Urinary bladder (tissue), 4 donors: ENCODE data around the gene SNRPA1. TPM values are rescaled to one million over a fixed set of nuclear protein-coding genes. Genes with fewer than 3 reads are reported as not detected.
A peak's percentile ranks its signal among the peaks of the same experiment; 100 is the strongest.
"Not testable (repeated sequence)": the region's sequence is repeated elsewhere in the genome, so short reads cannot be mapped to it uniquely, and the experiment has no call there.

ENCODE experiments used
- DNase-seq: peaks from one replicate; pipeline ENCODE4 v3.0.0-alpha.2; 2015; ENCODE audit errors: extremely low spot score
- H3K27ac ChIP-seq: one replicate; pipeline ENCODE4 v1.5.1; 2013; ENCODE audit warnings: low read depth, mild to moderate bottlenecking, moderate library complexity
- H3K36me3 ChIP-seq: one replicate; pipeline ENCODE4 v1.6.1; 2013; ENCODE audit warnings: mild to moderate bottlenecking, moderate library complexity; ENCODE audit not compliant: insufficient read depth
- H3K4me1 ChIP-seq: one replicate; pipeline ENCODE4 v1.6.1; 2013; ENCODE audit warnings: mild to moderate bottlenecking, moderate library complexity; ENCODE audit not compliant: insufficient read depth
- H3K4me3 ChIP-seq: one replicate; pipeline ENCODE4 v1.5.1; 2013; ENCODE audit warnings: low read depth, low read length
- WGBS: extraction: QIAGEN DNeasy Blood & Tissue Kit; methylation state at CpG from one replicate; pipeline ENCODE4 v1.1.7; 2013; 5-methylcytosine and 5-hydroxymethylcytosine counted together
- polyA plus RNA-seq: library from polyadenylated mRNA; stranded (reverse); fragments of 200-250 nt; gene quantifications from one replicate; pipeline ENCODE4 v1.2.3, GENCODE V29; 2013
- total RNA-seq: library from RNA; depleted of rRNA; stranded (reverse); fragments of >200 nt; gene quantifications from one replicate; pipeline ENCODE4 v1.2.3, GENCODE V29; 2014
- donor health status: healthy with polysubstance abuse.
- donor health status: healthy.

Gene SNRPA1
- total and polyA plus RNA-seq, 2 donors: 18.5 to 32.2 TPM

GRCh38 chr15:101295607-101296161 is 636 bp upstream of the SNRPA1 start:
- DNase-seq: peak; percentile 14
- Histone ChIP-seq H3K4me3 (peak overlapping the region; percentile 82), H3K4me1 (no peaks in the 10 kb centered on the region), H3K27ac (peak overlapping the region; percentile 85), H3K36me3 (no peaks in the 10 kb centered on the region)
- 1% methylated on average over 20 of the region's 20 CpGs for WGBS

GRCh38 chr15:101293122-101293521 is 1.9 kb downstream of the SNRPA1 start:
- WGBS: 60% methylated on average over 10 of the region's 10 CpGs
- no peaks in the 10 kb centered on the region for H3K36me3 ChIP-seq
- no peak for DNase-seq
- H3K27ac ChIP-seq: no peak overlapping the region
- H3K4me1 ChIP-seq: no peaks in the 10 kb centered on the region
- H3K4me3 ChIP-seq: no peak overlapping the region

- DNase-seq: no peak
- Histone ChIP-seq H3K4me3 (no peak overlapping the region), H3K4me1 (no peaks in the 10 kb centered on the region), H3K36me3 (peaks cover 2% of the 10 kb centered on the region), H3K27ac (no peak overlapping the region)
- 79% methylated on average over 8 of the region's 8 CpGs for WGBS
Measured at GRCh38 chr15:101288905-101289513, 6.0 kb downstream of the SNRPA1 start.

GRCh38 chr15:101287342-101287741 is 7.7 kb downstream of the SNRPA1 start:
- not testable (repeated sequence) for H3K27ac ChIP-seq, H3K4me1 ChIP-seq, H3K4me3 ChIP-seq, DNase-seq, H3K36me3 ChIP-seq
- 98% methylated on average over 6 of the region's 6 CpGs for WGBS

GRCh38 chr15:101286471-101287114 is 8.5 kb downstream of the SNRPA1 start:
- WGBS: 94% methylated on average over 9 of the region's 9 CpGs
- Histone ChIP-seq H3K4me3 (no peak overlapping the region), H3K4me1 (no peaks in the 10 kb centered on the region), H3K36me3 (peaks cover 2% of the 10 kb centered on the region), H3K27ac (no peak overlapping the region)
- DNase-seq: no peak

- H3K4me1 ChIP-seq: no peaks in the 10 kb centered on the region
- no peak for DNase-seq
- H3K27ac ChIP-seq: no peak overlapping the region
- H3K36me3 ChIP-seq: peaks cover 2% of the 10 kb centered on the region
- WGBS: 85% methylated on average over 6 of the region's 6 CpGs
- H3K4me3 ChIP-seq: no peak overlapping the region
Measured at GRCh38 chr15:101283931-101284330, 11.1 kb downstream of the SNRPA1 start.

- DNase-seq: no peak
- H3K27ac ChIP-seq: no peak overlapping the region
- H3K36me3 ChIP-seq: no peaks in the 10 kb centered on the region
- 88% methylated on average over 2 of the region's 2 CpGs for WGBS
- H3K4me1 ChIP-seq: no peaks in the 10 kb centered on the region
- H3K4me3 ChIP-seq: no peak overlapping the region
Measured at GRCh38 chr15:101280007-101280406, 15.0 kb downstream of the SNRPA1 start.

GRCh38 chr15:101277943-101278564 is 17.0 kb downstream of the SNRPA1 start:
- Histone ChIP-seq H3K4me3 (peak overlapping the region; percentile 87), H3K4me1 (no peaks in the 10 kb centered on the region), H3K36me3 (peaks cover 2% of the 10 kb centered on the region), H3K27ac (no peak overlapping the region)
- WGBS: 81% methylated on average over 12 of the region's 12 CpGs
- no peak for DNase-seq

GRCh38 chr15:101277038-101277822 is 17.8 kb downstream of the SNRPA1 start, which contains the start of gene SELENOS:
Gene SELENOS, minus strand, starts transcription at chr15:101277485. Its CDS starts 68 bp downstream, at chr15:101277417.
- Histone ChIP-seq H3K27ac (peak within 1 kb of the TSS; percentile 84), H3K4me1 (no peaks in the 10 kb centered on the region), H3K36me3 (peaks cover 4% of the 10 kb centered on the region), H3K4me3 (peak within 1 kb of the TSS; percentile 87)
- peak; percentile 57 for DNase-seq
- WGBS: under 1% methylated on average over 91 of the region's 91 CpGs

- WGBS: 10% methylated on average over 14 of the region's 14 CpGs
- peak overlapping the region; percentile 84 for H3K27ac ChIP-seq
- no peak for DNase-seq
- peak overlapping the region; percentile 87 for H3K4me3 ChIP-seq
- no peaks in the 10 kb centered on the region for H3K4me1 ChIP-seq
- peaks cover 4% of the 10 kb centered on the region for H3K36me3 ChIP-seq
Measured at GRCh38 chr15:101276501-101277037, 18.5 kb downstream of the SNRPA1 start.

GRCh38 chr15:101275018-101275417 is 20.0 kb downstream of the SNRPA1 start:
- peaks cover 4% of the 10 kb centered on the region for H3K36me3 ChIP-seq
- no peak overlapping the region for H3K4me3 ChIP-seq
- DNase-seq: no peak

GRCh38 chr15:101273534-101273933 is 21.5 kb downstream of the SNRPA1 start:
- Histone ChIP-seq H3K4me1 (no peaks in the 10 kb centered on the region), H3K27ac (no peak overlapping the region), H3K4me3 (no peak overlapping the region), H3K36me3 (peaks cover 4% of the 10 kb centered on the region)
- WGBS: 83% methylated on average over 5 of the region's 5 CpGs
- no peak for DNase-seq

More at GRCh38 chr15:101275018-101275417, 20.0 kb downstream of the SNRPA1 start:
- 89% methylated on average over 5 of the region's 5 CpGs for WGBS
- H3K27ac ChIP-seq: no peak overlapping the region
- H3K4me1 ChIP-seq: no peaks in the 10 kb centered on the region

- Histone ChIP-seq H3K27ac (no peak overlapping the region), H3K36me3 (peaks cover 4% of the 10 kb centered on the region), H3K4me3 (no peak overlapping the region), H3K4me1 (no peaks in the 10 kb centered on the region)
- no peak for DNase-seq
- 82% methylated on average over 9 of the region's 9 CpGs for WGBS
Measured at GRCh38 chr15:101272584-101272983, 22.5 kb downstream of the SNRPA1 start.
